Right lobe of liver (tissue), 6 donors: ENCODE results near the gene PRKACA. TPM values are rescaled to one million over a fixed set of nuclear protein-coding genes. Genes with fewer than 3 reads are reported as not detected.

Experiments
- ATAC-seq, 4 donors: fragments of 200-7000 bp; cut with Tn5 transposase; one replicate each; pipeline ENCODE4 v1.9.1; 2020; ENCODE audit warnings: mild to moderate bottlenecking in 4 of 4, moderate library complexity in 4 of 4
- DNase-seq, 3 donors: peaks; one replicate each; pipeline ENCODE4 v3.0.0-alpha.2; 2020
- H3K27ac ChIP-seq, 3 donors: fragments of 200-600 bp; one replicate each; pipeline ENCODE4 v1.8.0; 2022
- H3K27me3 ChIP-seq, 2 donors: fragments of 200-600 bp; one replicate each; pipeline ENCODE4 v1.8.0; 2022
- H3K36me3 ChIP-seq, 4 donors: fragments of 200-600 bp; sonication (generic) in 1 of 4; one replicate each; pipeline versions ENCODE4 v1.5.1 to v1.8.0; 2017 to 2022; ENCODE audit warnings: control low read depth in 1 of 4
- H3K4me1 ChIP-seq, 4 donors: fragments of 200-600 bp; sonication (generic) in 1 of 4; one replicate each; pipeline versions ENCODE4 v1.5.1 to v1.8.0; 2017 to 2022; ENCODE audit warnings: control low read depth in 1 of 4
- H3K4me3 ChIP-seq, 3 donors: fragments of 200-600 bp; one replicate each; pipeline ENCODE4 v1.8.0; 2022
- H3K9me3 ChIP-seq, 4 donors: fragments of 200-600 bp; sonication (generic) in 1 of 4; one replicate each; pipeline versions ENCODE4 v1.5.1 to v1.8.0; 2017 to 2022; ENCODE audit warnings: control low read depth in 1 of 4
- CTCF ChIP-seq, 4 donors: fragments of 200-600 bp in 3 of 4; fragments of 450-650 bp in 1 of 4; IDR thresholded peaks; one replicate each; pipeline versions ENCODE4 v1.5.1 to v1.8.0; 2016 to 2022; ENCODE audit warnings: antibody characterized with exemption in 4 of 4, mild to moderate bottlenecking in 2 of 4
- POLR2A ChIP-seq: fragments of 450-650 bp; IDR thresholded peaks from one replicate; pipeline ENCODE4 v1.6.1; 2017; ENCODE audit warnings: antibody characterized with exemption, mild to moderate bottlenecking
- WGBS: methylation state at CpG from one replicate; pipeline ENCODE4 v1.1.6; 2018; ENCODE audit warnings: low coverage, low lambda C conversion rate; ENCODE audit not compliant: insufficient coverage; ENCODE audit errors: missing lambda C conversion rate; 5-methylcytosine and 5-hydroxymethylcytosine counted together
- intact Hi-C, 2 donors: fragments of 100-400 bp; cut with DNase I; formaldehyde crosslinking; loops; one replicate each; pipeline versions ENCODE4 v1.11.2 to v1.14.1; 2022
- total RNA-seq, 6 experiments: library from RNA; depleted of rRNA in 2 of 6; stranded (reverse); fragments of >200 nt in 2 of 6; fragmentation: NEBNext Ultra II Directional in 3 of 6; extraction: Animal tissue kit (Norgen Biotek cat#: 25700) in 3 of 6; gene quantifications; one replicate each; pipeline versions ENCODE4 v1.1.0 to v1.2.4, GENCODE V29; 2016 to 2023
- donor health status: DM: no; HTN: yes; CAD: no.
- donor health status: DM: no; HTN: no; CAD: no.
- donor health status: DM: no; HTN: no; CAD: no.
- donor health status: DM: no; HTN: yes; CAD: no.
- donor health status: DM: no; HTN: yes; CAD: no.

PRKACA gene
- total RNA-seq, 6 experiments from 2014 or later: 54.8 to 87.5 (median 63.1) TPM

- no peak overlapping the region for H3K4me3 ChIP-seq
- DNase-seq (no peak), ATAC-seq (no peak)
- TF ChIP-seq POLR2A (no peak), CTCF (IDR thresholded peaks at IDR 0.05) (no peak)
- 60% methylated on average over 3 of the region's 5 CpGs for WGBS
- no peaks in the 10 kb centered on the region for H3K9me3 ChIP-seq
- H3K4me1 ChIP-seq: peaks cover 0 to 27% (median 9%) of the 10 kb centered on the region in 4 donors
- intact Hi-C loops: no loop called here
- H3K27me3 ChIP-seq: no peaks in the 10 kb centered on the region
- H3K27ac ChIP-seq: peak overlapping the region in 2 of 3 donors; percentile 74 to 92
- H3K36me3 ChIP-seq: no peaks in the 10 kb centered on the region
Observed at GRCh38 chr19:14062558-14062855, 55.1 kb downstream of the PRKACA start.

GRCh38 chr19:14061751-14062557, 55.6 kb downstream of the PRKACA start, which contains the start of gene PALM3:
Gene PALM3, minus strand, starts transcription at chr19:14062076. Its CDS starts 96 bp downstream, at chr19:14061980.
- H3K27ac ChIP-seq: peak within 1 kb of the TSS; percentile 74 to 92 (median 77)
- peaks cover 0 to 27% (median 9%) of the 10 kb centered on the region in 4 donors for H3K4me1 ChIP-seq
- ATAC-seq: peak; percentile 83 to 87 (median 83)
- H3K36me3 ChIP-seq: no peaks in the 10 kb centered on the region
- 20% methylated on average over 10 of the region's 19 CpGs for WGBS
- no peaks in the 10 kb centered on the region for H3K27me3 ChIP-seq
- TF ChIP-seq POLR2A (no peak), CTCF (IDR thresholded peaks at IDR 0.05) (no peak)
- H3K4me3 ChIP-seq: peak within 1 kb of the TSS; percentile 48 to 65 (median 65)
- H3K9me3 ChIP-seq: no peaks in the 10 kb centered on the region
- intact Hi-C loops: no loop called here
- peak; percentile 80 to 93 (median 91) for DNase-seq

GRCh38 chr19:14061081-14061749, 56.3 kb downstream of the PRKACA start:
- Histone ChIP-seq H3K9me3 (no peaks in the 10 kb centered on the region), H3K27ac (peak overlapping the region; percentile 74 to 92 (median 77)), H3K4me1 (peaks cover 0 to 27% (median 9%) of the 10 kb centered on the region in 4 donors), H3K36me3 (peaks cover 0 to 4% (median 2%) of the 10 kb centered on the region in 4 donors), H3K27me3 (no peaks in the 10 kb centered on the region), H3K4me3 (peak overlapping the region; percentile 48 to 65 (median 65))
- DNase-seq (peak; percentile 76 to 91 (median 84)), ATAC-seq (peak; percentile 79 to 84 (median 81))
- intact Hi-C loops: no loop called here
- 12% methylated on average over 6 of the region's 9 CpGs for WGBS
- TF ChIP-seq POLR2A: no peak
- TF ChIP-seq CTCF (IDR thresholded peaks at IDR 0.05): no peak

- peak; percentile 25 to 68 (median 64) for ATAC-seq
- TF ChIP-seq CTCF (IDR thresholded peaks at IDR 0.05): no peak
- no peak for TF ChIP-seq POLR2A
- WGBS: 19% methylated on average over 6 of the region's 8 CpGs
- intact Hi-C loops: loop anchor here in 1 of 2 donors (10.0 kb wide), 1 partner anchor 175 kb away; no protein-coding TSS in a partner anchor
- no peaks in the 10 kb centered on the region for H3K27me3 ChIP-seq
- no peaks in the 10 kb centered on the region for H3K9me3 ChIP-seq
- H3K4me3 ChIP-seq: peak overlapping the region in 2 of 3 donors; percentile 65
- peaks cover 0 to 27% (median 9%) of the 10 kb centered on the region in 4 donors for H3K4me1 ChIP-seq
- H3K27ac ChIP-seq: peak overlapping the region in 2 of 3 donors; percentile 74 to 92
- DNase-seq: peak in 2 of 3 donors; percentile 84 to 93
- peaks cover 0 to 13% (median 5%) of the 10 kb centered on the region in 4 donors for H3K36me3 ChIP-seq
Observed at GRCh38 chr19:14059652-14060155, 57.9 kb downstream of the PRKACA start.
